Transverse colon (tissue), 3 donors: ENCODE results near the gene PTPRG.

Experiments used
- CTCF ChIP-seq, 5 experiments: fragments of 200-600 bp in 3 of 5; fragments of 450-650 bp in 2 of 5; sonication (generic) in 3 of 5; IDR thresholded peaks; 1 replicate in 2 of 5; 2 replicates in 3 of 5; pipeline ENCODE4 v1.5.1; 2016 to 2017; ENCODE audit warnings: antibody characterized with exemption in 5 of 5, inconsistent platforms in 3 of 5, mild to moderate bottlenecking in 2 of 5, moderate library complexity in 1 of 5
- EP300 ChIP-seq: sonication (generic); formaldehyde crosslinking; IDR thresholded peaks from one replicate; pipeline ENCODE4 v1.6.1; 2017; ENCODE audit warnings: antibody characterized with exemption, low read depth
- POLR2A ChIP-seq: fragments of 450-650 bp; IDR thresholded peaks from one replicate; pipeline ENCODE4 v1.6.1; 2016; ENCODE audit warnings: antibody characterized with exemption, mild to moderate bottlenecking, moderate library complexity

DNA sequence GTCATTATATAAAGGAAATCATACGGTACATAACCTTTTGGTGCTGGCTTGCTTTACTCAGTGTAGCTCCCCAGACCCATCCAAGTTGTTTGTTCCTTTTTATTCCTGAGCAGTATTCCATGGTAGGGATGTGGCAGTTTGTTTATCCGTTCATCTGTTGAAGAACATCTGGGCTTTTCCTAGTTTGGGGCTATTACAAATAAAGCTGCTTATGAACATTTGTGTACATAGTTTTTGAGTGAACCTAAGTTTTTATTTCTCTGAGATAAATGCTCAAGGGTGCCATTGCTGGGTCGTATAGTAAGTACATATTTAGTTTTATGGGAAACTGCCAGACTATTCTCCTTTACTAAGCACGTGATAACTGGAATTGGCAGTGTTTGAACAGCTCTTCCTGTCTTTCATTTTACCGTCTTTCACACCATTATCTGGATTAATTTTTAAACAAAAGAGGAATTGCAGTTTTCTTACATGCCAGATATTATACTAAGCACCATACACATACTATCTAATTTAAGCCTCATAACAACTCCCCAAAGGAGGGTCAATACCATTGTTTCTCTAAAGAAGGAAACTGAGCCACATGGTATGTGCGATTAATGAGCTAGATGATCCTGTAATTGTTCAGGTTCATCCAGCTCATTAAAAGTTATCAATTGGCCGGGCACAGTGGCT is 85.6 kb downstream of the PTPRG start:
- TF ChIP-seq EP300 (no peak), CTCF (IDR thresholded peaks at IDR 0.05) (no peak), POLR2A (no peak)
